Neural cell (in vitro differentiated cells): Measurements from ENCODE around the gene ALG3. TPM values are rescaled to one million over a fixed set of nuclear protein-coding genes. Genes with fewer than 3 reads are reported as not detected.

ENCODE experiments used
- H2AFZ ChIP-seq: fragments of 200-600, 300-800 bp; sonication (generic), shearing (Covaris generic); 2 replicates; pipeline ENCODE4 v1.6.0; 2014; ENCODE audit warnings: low read depth, mild to moderate bottlenecking, antibody characterized with exemption, low read length, moderate library complexity
- H3F3A ChIP-seq: fragments of 200-600 bp; shearing (Covaris generic); 2 replicates; pipeline ENCODE4 v1.6.1; 2016; ENCODE audit warnings: mild to moderate bottlenecking, moderate library complexity, mixed read lengths, antibody characterized with exemption, low read length; ENCODE audit not compliant: insufficient read depth, poor library complexity, severe bottlenecking
- H3K27ac ChIP-seq: fragments of 200-600, 300-800 bp; sonication (generic), shearing (Covaris generic); 2 replicates; pipeline ENCODE4 v1.5.1; 2014; ENCODE audit warnings: mild to moderate bottlenecking, low read length, moderate library complexity
- H3K27me3 ChIP-seq: fragments of 300-800, 200-600 bp; sonication (generic), shearing (Covaris generic); 2 replicates; pipeline ENCODE4 v1.6.0; 2014; ENCODE audit warnings: mild to moderate bottlenecking, low read depth, low read length, moderate library complexity; ENCODE audit not compliant: insufficient read depth
- H3K36me3 ChIP-seq: fragments of 300-800, 200-600 bp; sonication (generic), shearing (Covaris generic); 2 replicates; pipeline ENCODE4 v1.5.1; 2014; ENCODE audit warnings: mild to moderate bottlenecking, antibody characterized with exemption, low read length, moderate library complexity; ENCODE audit not compliant: insufficient read depth
- H3K4me2 ChIP-seq: fragments of 300-800, 200-600 bp; sonication (generic), shearing (Covaris generic); 2 replicates; pipeline ENCODE4 v1.6.0; 2014; ENCODE audit warnings: mild to moderate bottlenecking, low read length
- H3K4me3 ChIP-seq: fragments of 300-800, 200-600 bp; sonication (generic), shearing (Covaris generic); 2 replicates; pipeline ENCODE4 v1.5.1; 2014; ENCODE audit warnings: mild to moderate bottlenecking, low read length, moderate library complexity
- H3K79me2 ChIP-seq: fragments of 200-600 bp; shearing (Covaris generic); replicated peaks from 2 replicates; pipeline ENCODE4 v1.6.0; 2014; ENCODE audit warnings: mild to moderate bottlenecking, low read length, moderate library complexity; ENCODE audit not compliant: insufficient read depth
- H3K9ac ChIP-seq: fragments of 300-800, 200-600 bp; sonication (generic), shearing (Covaris generic); 2 replicates; pipeline ENCODE4 v1.6.1; 2016; ENCODE audit warnings: mild to moderate bottlenecking, low read length, mixed read lengths
- H3K9me2 ChIP-seq: fragments of 200-600 bp; shearing (Covaris generic); 2 replicates; pipeline ENCODE4 v1.6.1; 2016; ENCODE audit warnings: mild to moderate bottlenecking, low read length, mixed read lengths; ENCODE audit not compliant: insufficient read depth
- H3K9me3 ChIP-seq: fragments of 200-600, 300-800 bp; sonication (generic), shearing (Covaris generic); 2 replicates; pipeline ENCODE4 v1.6.1; 2016; ENCODE audit warnings: mild to moderate bottlenecking, mixed run types, low read length, moderate library complexity, mixed read lengths
- H4K20me1 ChIP-seq: fragments of 200-600 bp; shearing (Covaris generic); 2 replicates; pipeline ENCODE4 v1.6.1; 2016; ENCODE audit warnings: mild to moderate bottlenecking, mixed run types; ENCODE audit not compliant: insufficient read depth
- CTCF ChIP-seq: fragments of 450-650 bp; IDR thresholded peaks from 2 replicates; pipeline ENCODE4 v1.5.1; 2014; ENCODE audit warnings: antibody characterized with exemption, mild to moderate bottlenecking, moderate library complexity; ENCODE audit not compliant: poor library complexity, severe bottlenecking
- EP300 ChIP-seq: fragments of 450-650 bp; conservative IDR thresholded peaks from 2 replicates; pipeline ENCODE4 v1.6.1; 2014; ENCODE audit warnings: antibody characterized with exemption, mild to moderate bottlenecking, moderate library complexity; ENCODE audit not compliant: poor library complexity, severe bottlenecking
- EZH2 ChIP-seq: fragments of 200-600, 300-800 bp; shearing (Covaris generic), sonication (generic); IDR thresholded peaks from 2 replicates; pipeline ENCODE4 v1.6.1; 2014; ENCODE audit warnings: antibody characterized with exemption, low read length, borderline replicate concordance, mild to moderate bottlenecking; ENCODE audit not compliant: insufficient read depth, poor library complexity, severe bottlenecking
- MXI1 ChIP-seq: fragments of 450-650 bp; conservative IDR thresholded peaks from 2 replicates; pipeline ENCODE4 v1.6.1; 2014; ENCODE audit warnings: antibody characterized with exemption, mild to moderate bottlenecking; ENCODE audit not compliant: poor library complexity, severe bottlenecking
- POLR2AphosphoS5 ChIP-seq: IDR thresholded peaks from 2 replicates; pipeline ENCODE4 v1.6.1; 2012
- RAD21 ChIP-seq: fragments of 450-650 bp; conservative IDR thresholded peaks from 2 replicates; pipeline ENCODE4 v1.6.1; 2014; ENCODE audit warnings: antibody characterized with exemption, mild to moderate bottlenecking, moderate library complexity
- REST ChIP-seq: IDR thresholded peaks from 2 replicates; pipeline ENCODE4 v1.6.1; 2012; ENCODE audit warnings: borderline replicate concordance
- SMC3 ChIP-seq: fragments of 450-650 bp; conservative IDR thresholded peaks from 2 replicates; pipeline ENCODE4 v1.6.1; 2014; ENCODE audit warnings: antibody characterized with exemption, mild to moderate bottlenecking, moderate library complexity; ENCODE audit not compliant: poor library complexity
- TAF1 ChIP-seq: IDR thresholded peaks from 2 replicates; pipeline ENCODE4 v1.6.1; 2012; ENCODE audit warnings: low read depth
- polyA plus RNA-seq: library from polyadenylated mRNA; depleted of rRNA; stranded (reverse); fragments of >200 nt; gene quantifications from 2 replicates; pipeline ENCODE4 v1.2.3, GENCODE V29; 2014

ALG3 gene
- polyA plus RNA-seq, 1 donor from 2014 or later, result 13.5 TPM

GRCh38 chr3:184209146-184209923, 39.4 kb downstream of the ALG3 start:
- Histone ChIP-seq H3K27me3 (no peaks in the 10 kb centered on the region), H4K20me1 (no peaks in the 10 kb centered on the region), H2AFZ (no peak overlapping the region), H3K9me2 (no peaks in the 10 kb centered on the region), H3K36me3 (no peaks in the 10 kb centered on the region), H3K9me3 (no peaks in the 10 kb centered on the region), H3K4me3 (no peak overlapping the region), H3F3A (no peaks in the 10 kb centered on the region), H3K4me2 (no peak overlapping the region), H3K9ac (no peak overlapping the region), H3K79me2 (no peaks in the 10 kb centered on the region), H3K27ac (no peak overlapping the region)
- no peak for TF ChIP-seq CTCF
- no peak for TF ChIP-seq TAF1
- TF ChIP-seq EZH2, result no peak
- no peak for TF ChIP-seq EP300
- TF ChIP-seq REST, result no peak
- TF ChIP-seq MXI1, result no peak
- no peak for TF ChIP-seq RAD21
- TF ChIP-seq SMC3, result no peak
- no peak for TF ChIP-seq POLR2AphosphoS5

GRCh38 chr3:184203526-184203925, 45.2 kb downstream of the ALG3 start:
- Histone ChIP-seq H3K9me3 (no peaks in the 10 kb centered on the region), H3K27ac (no peak overlapping the region), H4K20me1 (no peaks in the 10 kb centered on the region), H3K36me3 (no peaks in the 10 kb centered on the region), H3F3A (no peaks in the 10 kb centered on the region), H3K4me3 (no peak overlapping the region), H3K9me2 (no peaks in the 10 kb centered on the region), H3K27me3 (no peaks in the 10 kb centered on the region), H3K9ac (no peak overlapping the region), H2AFZ (no peak overlapping the region), H3K79me2 (no peaks in the 10 kb centered on the region), H3K4me2 (no peak overlapping the region)
- TF ChIP-seq REST, result no peak
- no peak for TF ChIP-seq EZH2
- no peak for TF ChIP-seq SMC3
- no peak for TF ChIP-seq TAF1
- no peak for TF ChIP-seq EP300
- TF ChIP-seq RAD21, result no peak
- TF ChIP-seq MXI1, result no peak
- no peak for TF ChIP-seq CTCF
- no peak for TF ChIP-seq POLR2AphosphoS5
